Measurements from ENCODE around the gene HDDC2. TPM values are rescaled to one million over a fixed set of nuclear protein-coding genes. Genes with fewer than 3 reads are reported as not detected.
A peak's percentile ranks its signal among the peaks of the same experiment; 100 is the strongest.

HDDC2 gene
- total and polyA plus RNA-seq, 5 donors from 2014 or later = 28.9 to 92.6 (median 87.5) TPM

- no peaks in the 10 kb centered on the region for H3K36me3 ChIP-seq (ENCODE audit: control insufficient read depth, insufficient read depth, low read length)
- no peaks in the 10 kb centered on the region for H3K4me1 Mint-ChIP-seq
- peaks cover 0 to 2% of the 10 kb centered on the region in 2 experiments for H3K9me3 ChIP-seq (ENCODE audit: control insufficient read depth in 2 of 2, low read length in 2 of 2)
- no peak overlapping the region for H3K27ac ChIP-seq (ENCODE audit: insufficient read depth, low read length, poor library complexity, severe bottlenecking)
- no peak overlapping the region for H3K27ac Mint-ChIP-seq
- peak overlapping the region in 1 of 4 donors; percentile 92 for H3K4me3 Mint-ChIP-seq
- DNase-seq (no peak), ATAC-seq (ENCODE audit: low read depth in 2 of 2) (no peak)
- H3K27me3 ChIP-seq (ENCODE audit: control insufficient read depth, insufficient read depth, low read length) = peaks cover 6% of the 10 kb centered on the region
- H3K36me3 Mint-ChIP-seq = no peaks in the 10 kb centered on the region
- no peak overlapping the region for H3K4me3 ChIP-seq (ENCODE audit: low read depth, low read length)
- H3K4me1 ChIP-seq (ENCODE audit: control insufficient read depth, insufficient read depth, low read length, poor library complexity, severe bottlenecking) = no peaks in the 10 kb centered on the region
- H3K27me3 Mint-ChIP-seq = peaks cover 8% of the 10 kb centered on the region
- peaks cover 4 to 25% (median 7%) of the 10 kb centered on the region in 7 donors for H3K9me3 Mint-ChIP-seq
Measured at GRCh38 chr6:125245523-125246264, 56.1 kb downstream of the HDDC2 start.

- Mint-ChIP-seq H3K9me3 (peaks cover 4 to 27% (median 7%) of the 10 kb centered on the region in 7 donors), H3K27me3 (peaks cover 8% of the 10 kb centered on the region), H3K36me3 (no peaks in the 10 kb centered on the region), H3K27ac (no peak overlapping the region), H3K4me1 (no peaks in the 10 kb centered on the region), H3K4me3 (no peak overlapping the region)
- Histone ChIP-seq H3K4me3 (ENCODE audit: low read depth, low read length) (no peak overlapping the region), H3K27me3 (ENCODE audit: control insufficient read depth, insufficient read depth, low read length) (peaks cover 6% of the 10 kb centered on the region), H3K9me3 (ENCODE audit: control insufficient read depth in 2 of 2, low read length in 2 of 2) (peaks cover 0 to 4% of the 10 kb centered on the region in 2 experiments), H3K4me1 (ENCODE audit: control insufficient read depth, insufficient read depth, low read length, poor library complexity, severe bottlenecking) (no peaks in the 10 kb centered on the region), H3K36me3 (ENCODE audit: control insufficient read depth, insufficient read depth, low read length) (no peaks in the 10 kb centered on the region), H3K27ac (ENCODE audit: insufficient read depth, low read length, poor library complexity, severe bottlenecking) (no peak overlapping the region)
- DNase-seq (no peak), ATAC-seq (ENCODE audit: low read depth in 2 of 2) (no peak)
Measured at GRCh38 chr6:125245109-125245508, 56.7 kb downstream of the HDDC2 start.

GRCh38 chr6:125237764-125238163, 64.0 kb downstream of the HDDC2 start:
- Mint-ChIP-seq H3K27me3 (peaks cover 6% of the 10 kb centered on the region), H3K4me3 (no peak overlapping the region), H3K27ac (no peak overlapping the region), H3K9me3 (peaks cover 0 to 24% (median 5%) of the 10 kb centered on the region in 7 donors), H3K36me3 (no peaks in the 10 kb centered on the region), H3K4me1 (no peaks in the 10 kb centered on the region)
- Histone ChIP-seq H3K4me1 (ENCODE audit: control insufficient read depth, insufficient read depth, low read length, poor library complexity, severe bottlenecking) (no peaks in the 10 kb centered on the region), H3K36me3 (ENCODE audit: control insufficient read depth, insufficient read depth, low read length) (no peaks in the 10 kb centered on the region), H3K9me3 (ENCODE audit: control insufficient read depth in 2 of 2, low read length in 2 of 2) (peaks cover 0 to 4% of the 10 kb centered on the region in 2 experiments), H3K4me3 (ENCODE audit: low read depth, low read length) (no peak overlapping the region), H3K27ac (ENCODE audit: insufficient read depth, low read length, poor library complexity, severe bottlenecking) (no peak overlapping the region), H3K27me3 (ENCODE audit: control insufficient read depth, insufficient read depth, low read length) (no peaks in the 10 kb centered on the region)
- ATAC-seq (ENCODE audit: low read depth in 2 of 2) (no peak), DNase-seq (no peak)

GRCh38 chr6:125236536-125237327, 65.0 kb downstream of the HDDC2 start:
- Histone ChIP-seq H3K36me3 (ENCODE audit: control insufficient read depth, insufficient read depth, low read length) (no peaks in the 10 kb centered on the region), H3K4me3 (ENCODE audit: low read depth, low read length) (no peak overlapping the region), H3K9me3 (ENCODE audit: control insufficient read depth in 2 of 2, low read length in 2 of 2) (peaks cover 0 to 4% of the 10 kb centered on the region in 2 experiments), H3K27ac (ENCODE audit: insufficient read depth, low read length, poor library complexity, severe bottlenecking) (no peak overlapping the region), H3K27me3 (ENCODE audit: control insufficient read depth, insufficient read depth, low read length) (no peaks in the 10 kb centered on the region), H3K4me1 (ENCODE audit: control insufficient read depth, insufficient read depth, low read length, poor library complexity, severe bottlenecking) (no peaks in the 10 kb centered on the region)
- Mint-ChIP-seq H3K36me3 (no peaks in the 10 kb centered on the region), H3K4me1 (no peaks in the 10 kb centered on the region), H3K9me3 (peaks cover 0 to 20% (median 0%) of the 10 kb centered on the region in 7 donors), H3K27ac (no peak overlapping the region), H3K4me3 (no peak overlapping the region), H3K27me3 (peaks cover 11% of the 10 kb centered on the region)
- DNase-seq (no peak), ATAC-seq (ENCODE audit: low read depth in 2 of 2) (no peak)

- ATAC-seq (ENCODE audit: low read depth in 2 of 2) (no peak), DNase-seq (no peak)
- H3K27ac ChIP-seq (ENCODE audit: insufficient read depth, low read length, poor library complexity, severe bottlenecking) = no peak overlapping the region
- no peaks in the 10 kb centered on the region for H3K9me3 ChIP-seq (ENCODE audit: control insufficient read depth in 2 of 2, low read length in 2 of 2)
- H3K27me3 ChIP-seq (ENCODE audit: control insufficient read depth, insufficient read depth, low read length) = no peaks in the 10 kb centered on the region
- peaks cover 11% of the 10 kb centered on the region for H3K27me3 Mint-ChIP-seq
- H3K36me3 ChIP-seq (ENCODE audit: control insufficient read depth, insufficient read depth, low read length) = no peaks in the 10 kb centered on the region
- no peak overlapping the region for H3K4me3 ChIP-seq (ENCODE audit: low read depth, low read length)
- H3K4me1 ChIP-seq (ENCODE audit: control insufficient read depth, insufficient read depth, low read length, poor library complexity, severe bottlenecking) = no peaks in the 10 kb centered on the region
- H3K4me3 Mint-ChIP-seq = no peak overlapping the region
- no peaks in the 10 kb centered on the region for H3K4me1 Mint-ChIP-seq
- no peaks in the 10 kb centered on the region for H3K36me3 Mint-ChIP-seq
- H3K9me3 Mint-ChIP-seq = peaks cover 0 to 2% (median 0%) of the 10 kb centered on the region in 7 donors
- H3K27ac Mint-ChIP-seq = no peak overlapping the region
Measured at GRCh38 chr6:125233202-125233601, 68.6 kb downstream of the HDDC2 start.

GRCh38 chr6:125232466-125232865, 69.3 kb downstream of the HDDC2 start:
- peaks cover 11% of the 10 kb centered on the region for H3K27me3 Mint-ChIP-seq

GRCh38 chr6:125231574-125232343, 70.0 kb downstream of the HDDC2 start:
- peaks cover 11% of the 10 kb centered on the region for H3K27me3 Mint-ChIP-seq
- DNase-seq = no peak
- no peaks in the 10 kb centered on the region for H3K9me3 Mint-ChIP-seq
- no peaks in the 10 kb centered on the region for H3K9me3 ChIP-seq (ENCODE audit: control insufficient read depth in 2 of 2, low read length in 2 of 2)
- no peaks in the 10 kb centered on the region for H3K4me1 Mint-ChIP-seq
- H3K4me1 ChIP-seq (ENCODE audit: control insufficient read depth, insufficient read depth, low read length, poor library complexity, severe bottlenecking) = no peaks in the 10 kb centered on the region
- no peak for ATAC-seq (ENCODE audit: low read depth in 2 of 2)
- no peaks in the 10 kb centered on the region for H3K27me3 ChIP-seq (ENCODE audit: control insufficient read depth, insufficient read depth, low read length)
- H3K4me3 Mint-ChIP-seq = no peak overlapping the region
- H3K36me3 Mint-ChIP-seq = no peaks in the 10 kb centered on the region
- H3K27ac Mint-ChIP-seq = no peak overlapping the region
- no peaks in the 10 kb centered on the region for H3K36me3 ChIP-seq (ENCODE audit: control insufficient read depth, insufficient read depth, low read length)
- no peak overlapping the region for H3K27ac ChIP-seq (ENCODE audit: insufficient read depth, low read length, poor library complexity, severe bottlenecking)
- H3K4me3 ChIP-seq (ENCODE audit: low read depth, low read length) = no peak overlapping the region

More at GRCh38 chr6:125232466-125232865, 69.3 kb downstream of the HDDC2 start:
- H3K27me3 ChIP-seq (ENCODE audit: control insufficient read depth, insufficient read depth, low read length) = no peaks in the 10 kb centered on the region
- ATAC-seq (ENCODE audit: low read depth in 2 of 2) (no peak), DNase-seq (no peak)
- H3K4me1 ChIP-seq (ENCODE audit: control insufficient read depth, insufficient read depth, low read length, poor library complexity, severe bottlenecking) = no peaks in the 10 kb centered on the region
- H3K27ac ChIP-seq (ENCODE audit: insufficient read depth, low read length, poor library complexity, severe bottlenecking) = no peak overlapping the region
- no peaks in the 10 kb centered on the region for H3K9me3 ChIP-seq (ENCODE audit: control insufficient read depth in 2 of 2, low read length in 2 of 2)
- H3K9me3 Mint-ChIP-seq = no peaks in the 10 kb centered on the region
- H3K4me1 Mint-ChIP-seq = no peaks in the 10 kb centered on the region
- H3K4me3 ChIP-seq (ENCODE audit: low read depth, low read length) = no peak overlapping the region
- no peaks in the 10 kb centered on the region for H3K36me3 Mint-ChIP-seq
- no peak overlapping the region for H3K27ac Mint-ChIP-seq
- H3K4me3 Mint-ChIP-seq = no peak overlapping the region
- H3K36me3 ChIP-seq (ENCODE audit: control insufficient read depth, insufficient read depth, low read length) = no peaks in the 10 kb centered on the region
